IPS-18a (cell line): Measurements from ENCODE around the gene LRRC34.

ENCODE experiments used
- H3K27ac ChIP-seq: one replicate; pipeline ENCODE4 v1.5.1; 2013; ENCODE audit warnings: low read length
- H3K27me3 ChIP-seq: one replicate; pipeline ENCODE4 v1.6.1; 2013; ENCODE audit warnings: mild to moderate bottlenecking, low read length; ENCODE audit not compliant: control insufficient read depth, insufficient read depth
- H3K36me3 ChIP-seq: one replicate; pipeline ENCODE4 v1.6.1; 2013; ENCODE audit warnings: low read depth, low read length; ENCODE audit not compliant: control insufficient read depth
- H3K4me1 ChIP-seq: one replicate; pipeline ENCODE4 v1.6.1; 2013; ENCODE audit warnings: low read depth, low read length; ENCODE audit not compliant: control insufficient read depth
- H3K4me3 ChIP-seq: one replicate; pipeline ENCODE4 v1.5.1; 2013; ENCODE audit warnings: low read length
- H3K9ac ChIP-seq: one replicate; pipeline ENCODE4 v1.6.1; 2013; ENCODE audit warnings: mild to moderate bottlenecking, low read length, moderate library complexity
- H3K9me3 ChIP-seq: one replicate; pipeline ENCODE4 v1.6.1; 2013; ENCODE audit warnings: low read depth, low read length; ENCODE audit not compliant: control insufficient read depth

Gene LRRC34

DNA sequence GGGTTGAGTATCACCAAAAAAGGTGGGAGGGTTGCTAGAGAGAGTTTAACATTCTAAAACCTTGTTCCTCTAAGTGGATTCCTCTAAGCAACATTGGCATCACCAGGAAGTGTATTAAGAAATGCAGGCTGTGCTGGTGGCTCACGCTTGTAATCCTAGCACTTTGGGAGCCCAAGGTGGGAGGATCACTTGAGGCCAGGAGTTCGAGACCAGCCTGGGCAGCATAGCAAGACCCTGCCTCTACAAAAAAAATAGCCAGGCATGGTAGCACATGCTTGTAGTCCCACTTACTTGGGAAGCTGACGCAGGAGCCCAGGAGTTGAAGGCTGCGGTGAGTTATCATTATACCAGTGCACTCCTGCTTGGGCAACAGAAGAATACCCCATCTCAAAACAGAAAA, 34.9 kb downstream of the LRRC34 start:
- Histone ChIP-seq H3K9ac (no peak overlapping the region), H3K27ac (no peak overlapping the region), H3K4me3 (no peak overlapping the region), H3K4me1 (peaks cover 17% of the 10 kb centered on the region), H3K36me3 (peaks cover 73% of the 10 kb centered on the region), H3K9me3 (no peaks in the 10 kb centered on the region), H3K27me3 (no peaks in the 10 kb centered on the region)

DNA sequence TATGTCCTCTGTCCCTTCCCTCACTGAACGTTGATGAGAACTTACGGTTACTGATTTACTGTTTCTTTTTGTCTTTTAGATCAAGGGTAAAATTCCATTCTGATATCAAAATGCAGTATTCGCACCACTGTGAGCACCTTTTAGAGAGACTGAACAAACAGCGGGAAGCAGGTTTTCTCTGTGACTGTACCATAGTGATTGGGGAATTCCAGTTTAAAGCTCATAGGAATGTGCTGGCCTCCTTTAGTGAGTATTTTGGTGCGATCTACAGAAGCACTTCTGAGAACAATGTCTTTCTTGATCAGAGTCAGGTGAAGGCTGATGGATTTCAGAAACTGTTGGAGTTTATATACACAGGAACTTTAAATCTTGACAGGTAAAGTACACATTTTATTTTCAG, 38.5 kb downstream of the LRRC34 start:
- Histone ChIP-seq H3K9me3 (no peaks in the 10 kb centered on the region), H3K27ac (no peak overlapping the region), H3K4me1 (peaks cover 17% of the 10 kb centered on the region), H3K27me3 (no peaks in the 10 kb centered on the region), H3K36me3 (peaks cover 40% of the 10 kb centered on the region), H3K9ac (peak overlapping the region; percentile 95), H3K4me3 (peak overlapping the region; percentile 82)

DNA sequence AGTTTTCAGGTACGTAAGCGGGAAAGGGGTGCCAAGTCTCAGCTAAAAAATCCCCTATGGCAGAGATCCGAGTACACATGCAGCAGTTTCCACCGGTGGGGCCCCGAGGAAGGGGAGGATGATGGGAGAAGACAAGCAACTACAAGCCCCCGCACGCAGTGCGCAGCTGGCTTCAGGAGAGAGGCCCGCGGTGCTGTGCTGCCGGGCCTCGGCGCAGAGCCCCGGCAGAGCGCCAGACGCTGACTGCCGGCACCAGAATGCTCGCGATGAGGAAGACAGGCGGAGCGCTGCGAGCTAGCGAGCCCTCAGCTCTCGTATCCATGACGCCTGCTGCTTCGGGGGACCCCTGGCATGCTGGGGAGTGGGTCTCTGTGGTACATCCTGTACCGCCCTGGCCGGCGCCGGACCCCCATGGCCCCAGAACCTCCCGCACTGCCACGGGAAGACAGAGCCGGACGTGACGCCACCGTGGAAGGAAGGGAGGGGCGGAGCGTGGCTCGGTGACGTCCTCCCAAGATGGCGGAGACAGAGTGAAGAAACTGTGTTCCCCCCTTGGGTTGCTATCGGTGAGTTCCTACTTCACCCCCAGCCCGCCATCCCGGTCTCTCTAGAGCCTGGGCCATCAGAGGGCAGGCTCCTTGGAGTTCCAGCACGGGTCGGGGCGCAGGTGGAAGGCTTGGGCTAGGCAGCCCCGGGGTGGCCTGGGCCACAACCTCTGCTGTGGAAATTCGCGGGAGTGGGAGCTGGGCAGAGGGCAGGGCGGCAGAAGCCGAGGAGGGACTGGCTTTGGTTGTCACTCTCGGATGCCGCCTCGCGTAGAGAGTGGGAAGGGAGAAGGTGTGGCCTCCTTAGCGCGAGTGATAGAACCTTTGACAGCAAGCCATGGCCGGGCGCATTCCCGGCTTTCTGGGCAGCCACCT, 39.5 kb downstream of the LRRC34 start, which contains the start of gene MYNN:
Gene MYNN, plus strand, starts transcription at position 500 of the 920 bp plus-strand sequence. CDS start 900 bp downstream, outside the sequence.
- Histone ChIP-seq H3K36me3 (peaks cover 30% of the 10 kb centered on the region), H3K9me3 (no peaks in the 10 kb centered on the region), H3K4me1 (peaks cover 17% of the 10 kb centered on the region), H3K27ac (peak within 1 kb of the TSS; percentile 92), H3K9ac (peak within 1 kb of the TSS; percentile 95), H3K4me3 (peak within 1 kb of the TSS; percentile 82), H3K27me3 (no peaks in the 10 kb centered on the region)

DNA sequence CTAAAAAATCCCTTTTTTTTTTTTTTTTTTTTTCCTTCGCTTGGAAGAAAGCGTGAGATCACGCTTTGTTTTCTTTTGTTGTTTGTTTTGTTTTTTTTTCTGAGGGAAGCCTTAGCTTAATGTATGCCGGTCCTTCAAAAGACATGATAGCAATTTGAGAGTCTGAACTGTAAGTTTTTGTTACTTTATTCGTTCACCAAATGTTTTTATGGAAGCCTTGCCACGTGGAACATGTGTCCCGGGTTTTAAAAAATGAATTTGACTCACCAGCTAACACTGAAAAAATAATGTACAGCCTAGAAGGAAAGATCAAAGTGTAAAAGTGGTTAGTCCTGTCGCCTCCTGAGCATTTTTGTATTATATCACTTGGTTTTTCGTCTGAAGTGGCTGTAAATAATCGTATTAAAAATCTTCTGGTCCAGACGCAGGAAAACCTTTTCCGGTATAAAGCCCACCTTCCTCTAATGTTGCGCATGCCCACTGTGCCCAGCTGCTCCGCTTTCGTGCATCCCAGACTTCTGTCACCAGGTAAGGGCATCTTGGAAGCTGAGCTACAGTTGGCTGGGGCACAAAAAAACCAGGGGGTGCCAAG, 40.3 kb downstream of the LRRC34 start:
- Histone ChIP-seq H3K4me3 (peak overlapping the region; percentile 82), H3K36me3 (peaks cover 22% of the 10 kb centered on the region), H3K4me1 (peaks cover 17% of the 10 kb centered on the region), H3K27me3 (no peaks in the 10 kb centered on the region), H3K9ac (peak overlapping the region; percentile 95), H3K9me3 (no peaks in the 10 kb centered on the region), H3K27ac (peak overlapping the region; percentile 92)

DNA sequence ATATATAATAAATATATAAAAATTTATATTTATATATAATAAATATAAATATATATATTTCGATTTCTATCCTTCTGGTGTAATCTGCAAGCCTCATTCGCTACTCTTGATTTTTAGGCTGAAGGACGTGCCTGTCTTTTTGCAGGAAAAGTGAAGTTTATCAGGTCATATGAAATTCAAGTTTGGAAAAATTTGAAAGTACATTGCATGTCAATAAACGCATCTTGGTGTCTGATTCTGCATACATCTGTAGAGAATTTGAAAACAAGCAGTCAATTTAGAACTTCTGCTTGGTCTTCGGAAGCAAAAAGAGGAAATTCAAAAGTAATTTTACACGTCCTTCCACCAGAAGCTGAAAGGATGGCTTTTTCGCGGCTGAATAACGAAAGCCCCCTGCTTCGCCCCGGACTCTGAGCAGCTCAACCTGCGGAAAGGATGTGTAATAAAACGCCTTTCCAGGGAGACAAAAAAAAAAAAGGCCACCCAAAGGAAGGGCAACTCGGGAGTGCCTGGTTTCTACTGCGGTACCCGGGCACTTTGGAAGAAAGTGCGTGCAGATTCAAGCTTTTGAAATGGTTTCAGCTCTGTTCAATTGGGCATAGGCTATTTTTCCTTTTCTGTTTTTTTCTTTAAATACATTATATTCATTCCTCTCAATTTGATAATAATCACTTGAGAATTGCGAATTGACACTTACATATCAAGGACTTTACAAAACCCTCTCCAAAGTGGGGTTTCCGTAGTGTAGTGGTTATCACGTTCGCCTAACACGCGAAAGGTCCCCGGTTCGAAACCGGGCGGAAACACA, 41.0 kb downstream of the LRRC34 start:
- peak overlapping the region; percentile 95 for H3K9ac ChIP-seq
- H3K4me3 ChIP-seq = peak overlapping the region; percentile 82
- no peak overlapping the region for H3K27ac ChIP-seq
- peaks cover 17% of the 10 kb centered on the region for H3K4me1 ChIP-seq
- peaks cover 21% of the 10 kb centered on the region for H3K36me3 ChIP-seq
- no peaks in the 10 kb centered on the region for H3K9me3 ChIP-seq
- H3K27me3 ChIP-seq = no peaks in the 10 kb centered on the region

DNA sequence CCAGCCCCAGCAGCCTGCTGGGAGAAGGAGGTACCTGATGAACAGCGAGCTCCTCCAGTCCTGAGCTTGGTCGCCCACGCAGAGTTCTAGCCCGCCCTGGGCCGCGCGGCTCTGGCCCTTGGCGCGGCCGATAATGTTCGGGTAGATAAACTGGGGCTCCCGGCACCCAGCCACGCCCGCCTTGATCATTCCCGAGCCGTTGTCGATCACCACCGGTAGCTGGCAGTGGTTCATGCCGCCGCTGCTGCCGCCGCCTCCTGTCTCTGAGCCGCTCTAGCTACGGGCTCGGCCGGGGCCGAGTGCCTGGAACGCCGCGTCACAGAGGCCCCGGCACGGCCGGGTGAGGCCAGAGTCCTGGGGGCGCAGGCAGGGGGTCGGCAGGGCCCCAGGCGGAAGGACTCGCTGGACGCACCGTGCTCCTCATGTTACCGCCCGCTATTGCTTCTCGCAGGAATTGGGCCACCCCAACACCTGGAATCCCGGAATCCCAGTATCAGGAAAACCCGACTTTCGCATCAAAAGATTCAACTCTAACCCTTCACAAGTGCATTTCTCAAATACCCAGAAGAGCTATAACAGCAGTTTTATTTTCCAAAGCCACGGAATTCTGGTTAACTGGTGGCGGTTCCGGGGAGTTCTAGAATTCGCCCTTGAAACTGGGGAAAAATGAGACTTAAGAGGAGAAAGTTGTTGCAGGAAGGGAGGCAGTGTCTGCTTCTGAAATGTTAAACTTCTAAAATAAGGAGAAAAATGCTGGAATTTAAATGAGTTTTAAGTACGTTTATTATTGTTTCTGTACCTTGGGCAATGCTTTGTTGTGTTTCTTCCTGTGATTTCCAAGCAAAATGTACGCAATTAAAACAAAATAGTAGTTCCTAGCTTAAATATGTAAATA, 43.2 kb downstream of the LRRC34 start, which contains the start of gene ACTRT3:
Gene ACTRT3, minus strand, starts transcription at position 275 of the 895 bp plus-strand sequence. Its CDS starts 41 bp downstream, at position 234.
- peaks cover 6% of the 10 kb centered on the region for H3K4me1 ChIP-seq
- peak within 1 kb of the TSS; percentile 89 for H3K4me3 ChIP-seq
- H3K9ac ChIP-seq = peak within 1 kb of the TSS; percentile 50
- H3K27ac ChIP-seq = peak within 1 kb of the TSS; percentile 77
- peaks cover 4% of the 10 kb centered on the region for H3K36me3 ChIP-seq
- H3K9me3 ChIP-seq = no peaks in the 10 kb centered on the region
- no peaks in the 10 kb centered on the region for H3K27me3 ChIP-seq

DNA sequence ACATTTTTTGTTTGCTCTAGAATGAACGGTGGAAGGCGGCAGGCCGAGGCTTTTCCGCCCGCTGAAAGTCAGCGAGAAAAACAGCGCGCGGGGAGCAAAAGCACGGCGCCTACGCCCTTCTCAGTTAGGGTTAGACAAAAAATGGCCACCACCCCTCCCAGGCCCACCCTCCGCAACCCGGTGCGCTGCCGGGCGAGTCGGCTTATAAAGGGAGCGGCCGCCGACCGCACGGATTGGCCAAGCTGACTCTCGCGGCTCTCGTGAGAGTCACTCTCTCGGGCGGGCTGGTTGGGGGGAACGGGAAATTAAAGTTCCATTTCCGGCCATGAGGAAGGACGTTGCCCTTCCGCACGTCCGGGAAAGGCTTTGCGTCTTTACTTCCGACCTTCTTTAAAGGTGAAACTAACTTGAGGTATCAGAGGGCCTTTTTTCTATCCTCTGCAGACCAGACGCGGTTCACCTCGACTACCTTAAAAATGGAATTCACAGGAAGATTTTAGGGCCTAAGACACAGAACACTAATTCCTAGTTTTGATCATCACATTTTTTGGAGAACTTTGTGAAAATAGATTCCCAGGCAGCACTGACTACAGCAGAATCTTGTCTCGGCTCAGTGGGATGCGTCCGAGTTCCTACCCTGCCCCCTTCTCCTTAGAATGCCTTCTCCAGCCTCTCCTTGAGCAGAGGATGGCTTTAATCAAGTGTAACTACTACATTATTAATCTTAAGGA, 47.7 kb downstream of the LRRC34 start, which contains the start of gene TERC:
Gene TERC, minus strand, starts transcription at position 179 of the 731 bp plus-strand sequence.
- Histone ChIP-seq H3K9ac (peak within 1 kb of the TSS; percentile 69), H3K4me1 (no peaks in the 10 kb centered on the region), H3K9me3 (no peaks in the 10 kb centered on the region), H3K36me3 (no peaks in the 10 kb centered on the region), H3K27ac (no peak within 1 kb of the TSS), H3K27me3 (no peaks in the 10 kb centered on the region), H3K4me3 (peak within 1 kb of the TSS; percentile 68)

DNA sequence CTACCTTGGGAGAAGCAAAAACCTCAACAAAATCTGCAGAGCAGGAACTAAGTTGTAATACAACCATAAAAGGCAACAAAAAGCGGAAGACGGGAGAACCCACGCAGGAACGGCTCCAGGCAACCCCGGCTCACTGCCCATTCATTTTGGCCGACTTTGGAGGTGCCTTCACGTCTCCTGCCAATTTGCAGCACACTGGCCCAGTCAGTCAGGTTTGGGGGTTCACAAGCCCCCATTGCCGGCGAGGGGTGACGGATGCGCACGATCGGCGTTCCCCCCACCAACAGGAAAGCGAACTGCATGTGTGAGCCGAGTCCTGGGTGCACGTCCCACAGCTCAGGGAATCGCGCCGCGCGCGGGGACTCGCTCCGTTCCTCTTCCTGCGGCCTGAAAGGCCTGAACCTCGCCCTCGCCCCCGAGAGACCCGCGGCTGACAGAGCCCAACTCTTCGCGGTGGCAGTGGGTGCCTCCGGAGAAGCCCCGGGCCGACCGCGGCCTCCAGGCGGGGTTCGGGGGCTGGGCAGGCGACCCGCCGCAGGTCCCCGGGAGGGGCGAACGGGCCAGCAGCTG, 48.3 kb downstream of the LRRC34 start:
- H3K27me3 ChIP-seq = no peaks in the 10 kb centered on the region
- H3K4me3 ChIP-seq = peak overlapping the region; percentile 68
- H3K27ac ChIP-seq = no peak overlapping the region
- H3K36me3 ChIP-seq = no peaks in the 10 kb centered on the region
- no peaks in the 10 kb centered on the region for H3K4me1 ChIP-seq
- H3K9ac ChIP-seq = peak overlapping the region; percentile 69
- no peaks in the 10 kb centered on the region for H3K9me3 ChIP-seq

DNA sequence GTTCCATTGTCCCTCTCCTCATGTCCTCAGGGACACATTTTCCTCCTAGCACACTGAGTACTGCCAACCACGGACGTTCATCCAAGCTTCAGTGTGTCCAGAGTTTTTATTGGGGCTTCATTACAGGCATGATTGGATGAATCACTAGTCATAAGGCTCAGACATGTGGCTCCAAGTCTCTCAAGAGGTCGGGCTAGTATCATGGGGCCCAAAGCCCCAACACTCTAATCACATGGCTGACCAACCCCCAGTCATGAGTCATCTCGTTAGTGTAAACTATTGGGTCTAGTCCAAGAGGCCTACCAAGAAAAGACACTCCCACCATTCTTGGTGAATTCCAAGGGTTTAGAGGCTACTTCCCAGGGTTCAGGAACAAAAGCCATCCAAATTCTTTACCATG, 52.2 kb downstream of the LRRC34 start:
- no peak overlapping the region for H3K9ac ChIP-seq

DNA sequence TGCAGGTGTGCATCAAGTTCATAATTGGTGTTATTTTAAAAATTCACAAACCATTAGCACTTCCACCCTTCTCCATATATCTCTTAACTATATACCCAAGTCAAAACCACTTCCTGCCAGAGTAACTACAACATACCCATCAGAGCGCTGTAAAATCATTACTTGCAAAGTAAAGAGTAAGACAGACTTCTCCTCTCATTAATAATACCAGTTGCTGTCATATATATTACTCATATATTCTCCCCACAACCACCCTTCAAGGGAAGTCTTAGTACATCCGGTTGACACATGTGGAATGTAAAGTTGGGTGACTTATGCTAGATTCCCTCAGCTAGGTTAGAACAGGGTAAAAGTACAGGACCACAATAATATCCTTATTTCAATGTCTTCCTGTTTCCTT, 53.4 kb downstream of the LRRC34 start:
- Histone ChIP-seq H3K27ac (no peak overlapping the region), H3K36me3 (no peaks in the 10 kb centered on the region), H3K4me3 (no peak overlapping the region), H3K27me3 (no peaks in the 10 kb centered on the region), H3K9me3 (no peaks in the 10 kb centered on the region), H3K9ac (no peak overlapping the region), H3K4me1 (no peaks in the 10 kb centered on the region)

More for the DNA sequence above, 52.2 kb downstream of the LRRC34 start:
- H3K27me3 ChIP-seq = no peaks in the 10 kb centered on the region
- H3K4me1 ChIP-seq = no peaks in the 10 kb centered on the region
- no peaks in the 10 kb centered on the region for H3K9me3 ChIP-seq
- H3K36me3 ChIP-seq = no peaks in the 10 kb centered on the region
- H3K4me3 ChIP-seq = no peak overlapping the region
- H3K27ac ChIP-seq = no peak overlapping the region
